ENCODE data around the gene VGF.

Gene VGF

DNA sequence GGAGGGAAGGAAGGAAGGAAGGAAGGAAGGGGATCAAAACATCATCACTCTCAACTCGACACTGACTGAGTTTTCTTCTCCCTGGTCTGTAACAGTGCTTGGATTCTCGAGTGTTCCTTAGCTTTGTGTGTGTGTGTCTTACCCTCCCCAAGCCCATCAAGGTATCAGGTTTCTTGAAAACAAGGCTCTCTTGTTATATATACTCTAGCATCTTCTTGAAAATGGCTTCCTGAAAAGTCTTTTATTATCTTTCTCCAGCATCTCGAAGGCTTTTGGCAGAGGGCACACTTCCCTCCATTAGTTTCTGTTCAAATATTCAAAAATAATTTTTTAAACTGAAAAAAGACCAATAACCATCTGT is 25.1 kb downstream of the VGF start:
- H3K9me3 ChIP-seq (ENCODE audit: insufficient read depth, low read depth, low read length), result no peaks in the 10 kb centered on the region
- no peak overlapping the region for H2BK120ac ChIP-seq (ENCODE audit: insufficient read depth, low read length, poor library complexity)
- no peak overlapping the region for H3K9ac ChIP-seq (ENCODE audit: low read length)
- no peak overlapping the region for H4K91ac ChIP-seq (ENCODE audit: low read depth, low read length)
- no CpG with 5 or more reads among the region's 3 CpGs for WGBS (ENCODE audit: extremely low coverage, insufficient coverage, insufficient read length)
- peaks cover 7 to 10% of the 10 kb centered on the region in 2 experiments for H3K4me1 ChIP-seq (ENCODE audit: control insufficient read depth in 1 of 2, insufficient read depth in 2 of 2, low read length in 2 of 2)
- no peak overlapping the region for H2AFZ ChIP-seq (ENCODE audit: insufficient read depth, low read length, poor library complexity)
- no peaks in the 10 kb centered on the region for H3K79me2 ChIP-seq (ENCODE audit: control insufficient read depth, insufficient read depth, low read length, poor library complexity)
- no peak overlapping the region for H2BK12ac ChIP-seq (ENCODE audit: low read length)
- H3K4me2 ChIP-seq (ENCODE audit: low read length), result no peak overlapping the region
- no peak overlapping the region for H3K27ac ChIP-seq (ENCODE audit: low read depth, low read length)
- DNase-seq, result peak in 1 of 2 donors; percentile 68
- H3K23ac ChIP-seq (ENCODE audit: low read length), result no peak overlapping the region
- H3K27me3 ChIP-seq (ENCODE audit: insufficient read depth, low read length), result no peaks in the 10 kb centered on the region
- H3K4ac ChIP-seq (ENCODE audit: low read depth, low read length), result no peak overlapping the region
- H3K79me1 ChIP-seq (ENCODE audit: low read length), result peaks cover 6% of the 10 kb centered on the region
- H3K18ac ChIP-seq (ENCODE audit: low read length), result no peak overlapping the region
- no peak overlapping the region for H4K12ac ChIP-seq (ENCODE audit: low read depth, low read length)
- no peak overlapping the region for H2AK5ac ChIP-seq (ENCODE audit: low read length)
- no peak overlapping the region for H3K4me3 ChIP-seq (ENCODE audit: low read depth, low read length)
- H2BK5ac ChIP-seq (ENCODE audit: low read depth, low read length, poor library complexity), result no peak overlapping the region
- H4K8ac ChIP-seq (ENCODE audit: low read depth, low read length), result no peak overlapping the region
- H3K36me3 ChIP-seq (ENCODE audit: control insufficient read depth in 1 of 2, insufficient read depth in 2 of 2, low read length in 2 of 2), result peaks cover 12 to 13% of the 10 kb centered on the region in 2 experiments
- H3K14ac ChIP-seq (ENCODE audit: low read length), result no peak overlapping the region

DNA sequence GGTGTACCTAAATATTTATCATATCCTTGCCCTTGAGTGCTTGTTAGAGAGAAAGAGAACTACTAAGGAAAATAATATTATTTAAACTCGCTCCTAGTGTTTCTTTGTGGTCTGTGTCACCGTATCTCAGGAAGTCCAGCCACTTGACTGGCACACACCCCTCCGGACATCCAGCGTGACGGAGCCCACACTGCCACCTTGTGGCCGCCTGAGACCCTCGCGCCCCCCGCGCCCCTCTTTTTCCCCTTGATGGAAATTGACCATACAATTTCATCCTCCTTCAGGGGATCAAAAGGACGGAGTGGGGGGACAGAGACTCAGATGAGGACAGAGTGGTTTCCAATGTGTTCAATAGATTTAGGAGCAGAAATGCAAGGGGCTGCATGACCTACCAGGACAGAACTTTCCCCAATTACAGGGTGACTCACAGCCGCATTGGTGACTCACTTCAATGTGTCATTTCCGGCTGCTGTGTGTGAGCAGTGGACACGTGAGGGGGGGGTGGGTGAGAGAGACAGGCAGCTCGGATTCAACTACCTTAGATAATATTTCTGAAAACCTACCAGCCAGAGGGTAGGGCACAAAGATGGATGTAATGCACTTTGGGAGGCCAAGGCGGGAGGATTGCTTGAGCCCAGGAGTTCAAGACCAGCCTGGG is 27.0 kb downstream of the VGF start:
- no peak overlapping the region for H3K4me3 ChIP-seq (ENCODE audit: low read depth, low read length)
- no peak overlapping the region for H2AFZ ChIP-seq (ENCODE audit: insufficient read depth, low read length, poor library complexity)
- H3K4me2 ChIP-seq (ENCODE audit: low read length), result peak overlapping the region; percentile 81
- no peak overlapping the region for H4K12ac ChIP-seq (ENCODE audit: low read depth, low read length)
- no peak overlapping the region for H4K8ac ChIP-seq (ENCODE audit: low read depth, low read length)
- no peak overlapping the region for H3K18ac ChIP-seq (ENCODE audit: low read length)
- H2BK5ac ChIP-seq (ENCODE audit: low read depth, low read length, poor library complexity), result peak overlapping the region; percentile 43
- H3K9me3 ChIP-seq (ENCODE audit: insufficient read depth, low read depth, low read length), result peaks cover 3% of the 10 kb centered on the region
- H2BK120ac ChIP-seq (ENCODE audit: insufficient read depth, low read length, poor library complexity), result no peak overlapping the region
- no peak overlapping the region for H3K14ac ChIP-seq (ENCODE audit: low read length)
- H2AK5ac ChIP-seq (ENCODE audit: low read length), result no peak overlapping the region
- no peak overlapping the region for H3K4ac ChIP-seq (ENCODE audit: low read depth, low read length)
- no peaks in the 10 kb centered on the region for H3K27me3 ChIP-seq (ENCODE audit: insufficient read depth, low read length)
- H2BK12ac ChIP-seq (ENCODE audit: low read length), result no peak overlapping the region
- H3K79me2 ChIP-seq (ENCODE audit: control insufficient read depth, insufficient read depth, low read length, poor library complexity), result no peaks in the 10 kb centered on the region
- no peak overlapping the region for H4K91ac ChIP-seq (ENCODE audit: low read depth, low read length)
- H3K79me1 ChIP-seq (ENCODE audit: low read length), result peaks cover 6% of the 10 kb centered on the region
- no peak overlapping the region for H3K9ac ChIP-seq (ENCODE audit: low read length)
- H3K23ac ChIP-seq (ENCODE audit: low read length), result no peak overlapping the region
- DNase-seq, result peak; percentile 98
- H3K27ac ChIP-seq (ENCODE audit: low read depth, low read length), result peak overlapping the region; percentile 61
- H3K36me3 ChIP-seq (ENCODE audit: control insufficient read depth in 1 of 2, insufficient read depth in 2 of 2, low read length in 2 of 2), result peaks cover 21 to 22% of the 10 kb centered on the region in 2 experiments
- peaks cover 7 to 10% of the 10 kb centered on the region in 2 experiments for H3K4me1 ChIP-seq (ENCODE audit: control insufficient read depth in 1 of 2, insufficient read depth in 2 of 2, low read length in 2 of 2)
- no CpG with 5 or more reads among the region's 16 CpGs for WGBS (ENCODE audit: extremely low coverage, insufficient coverage, insufficient read length)

GRCh38 chr7:101137651-101138212 is 27.6 kb downstream of the VGF start:
- Histone ChIP-seq H4K12ac (ENCODE audit: low read depth, low read length) (no peak overlapping the region), H2AFZ (ENCODE audit: insufficient read depth, low read length, poor library complexity) (no peak overlapping the region)
- no CpG with 5 or more reads among the region's 9 CpGs for WGBS (ENCODE audit: extremely low coverage, insufficient coverage, insufficient read length)

GRCh38 chr7:101134399-101134980 is 30.9 kb downstream of the VGF start:
- no peak overlapping the region for H4K12ac ChIP-seq (ENCODE audit: low read depth, low read length)
- WGBS (ENCODE audit: extremely low coverage, insufficient coverage, insufficient read length), result no CpG with 5 or more reads among the region's 6 CpGs
- peaks cover 0 to 5% of the 10 kb centered on the region in 2 experiments for H3K4me1 ChIP-seq (ENCODE audit: control insufficient read depth in 1 of 2, insufficient read depth in 2 of 2, low read length in 2 of 2)
- no peak overlapping the region for H3K9ac ChIP-seq (ENCODE audit: low read length)
- H2BK5ac ChIP-seq (ENCODE audit: low read depth, low read length, poor library complexity), result no peak overlapping the region
- no peak overlapping the region for H3K18ac ChIP-seq (ENCODE audit: low read length)
- H3K36me3 ChIP-seq (ENCODE audit: control insufficient read depth in 1 of 2, insufficient read depth in 2 of 2, low read length in 2 of 2), result peaks cover 34 to 35% of the 10 kb centered on the region in 2 experiments
- no peak overlapping the region for H2BK12ac ChIP-seq (ENCODE audit: low read length)
- no peak overlapping the region for H3K4ac ChIP-seq (ENCODE audit: low read depth, low read length)
- H4K91ac ChIP-seq (ENCODE audit: low read depth, low read length), result no peak overlapping the region
- DNase-seq, result peak; percentile 56 to 61
- no peaks in the 10 kb centered on the region for H3K27me3 ChIP-seq (ENCODE audit: insufficient read depth, low read length)
- no peak overlapping the region for H2BK120ac ChIP-seq (ENCODE audit: insufficient read depth, low read length, poor library complexity)
- H3K9me3 ChIP-seq (ENCODE audit: insufficient read depth, low read depth, low read length), result peaks cover 3% of the 10 kb centered on the region
- peaks cover 2% of the 10 kb centered on the region for H3K79me1 ChIP-seq (ENCODE audit: low read length)
- no peak overlapping the region for H3K14ac ChIP-seq (ENCODE audit: low read length)
- no peak overlapping the region for H2AFZ ChIP-seq (ENCODE audit: insufficient read depth, low read length, poor library complexity)
- H3K4me3 ChIP-seq (ENCODE audit: low read depth, low read length), result no peak overlapping the region
- H2AK5ac ChIP-seq (ENCODE audit: low read length), result no peak overlapping the region
- H3K4me2 ChIP-seq (ENCODE audit: low read length), result no peak overlapping the region
- no peak overlapping the region for H3K27ac ChIP-seq (ENCODE audit: low read depth, low read length)
- H3K23ac ChIP-seq (ENCODE audit: low read length), result no peak overlapping the region
- H4K8ac ChIP-seq (ENCODE audit: low read depth, low read length), result no peak overlapping the region
- no peaks in the 10 kb centered on the region for H3K79me2 ChIP-seq (ENCODE audit: control insufficient read depth, insufficient read depth, low read length, poor library complexity)

More at GRCh38 chr7:101137651-101138212, 27.6 kb downstream of the VGF start:
- Histone ChIP-seq H3K18ac (ENCODE audit: low read length) (peak overlapping the region; percentile 62), H3K4me2 (ENCODE audit: low read length) (peak overlapping the region; percentile 81), H3K4me3 (ENCODE audit: low read depth, low read length) (no peak overlapping the region), H3K27ac (ENCODE audit: low read depth, low read length) (no peak overlapping the region), H2BK5ac (ENCODE audit: low read depth, low read length, poor library complexity) (peak overlapping the region; percentile 43), H2AK5ac (ENCODE audit: low read length) (peak overlapping the region; percentile 97), H3K9me3 (ENCODE audit: insufficient read depth, low read depth, low read length) (peaks cover 3% of the 10 kb centered on the region), H4K91ac (ENCODE audit: low read depth, low read length) (peak overlapping the region; percentile 58), H3K14ac (ENCODE audit: low read length) (no peak overlapping the region), H3K9ac (ENCODE audit: low read length) (no peak overlapping the region), H4K8ac (ENCODE audit: low read depth, low read length) (peak overlapping the region; percentile 62), H3K4me1 (ENCODE audit: control insufficient read depth in 1 of 2, insufficient read depth in 2 of 2, low read length in 2 of 2) (peaks cover 7 to 10% of the 10 kb centered on the region in 2 experiments), H3K36me3 (ENCODE audit: control insufficient read depth in 1 of 2, insufficient read depth in 2 of 2, low read length in 2 of 2) (peaks cover 21 to 25% of the 10 kb centered on the region in 2 experiments), H3K79me1 (ENCODE audit: low read length) (peaks cover 6% of the 10 kb centered on the region), H3K4ac (ENCODE audit: low read depth, low read length) (no peak overlapping the region), H3K27me3 (ENCODE audit: insufficient read depth, low read length) (no peaks in the 10 kb centered on the region), H3K79me2 (ENCODE audit: control insufficient read depth, insufficient read depth, low read length, poor library complexity) (no peaks in the 10 kb centered on the region), H2BK120ac (ENCODE audit: insufficient read depth, low read length, poor library complexity) (peak overlapping the region; percentile 74), H2BK12ac (ENCODE audit: low read length) (peak overlapping the region; percentile 90), H3K23ac (ENCODE audit: low read length) (no peak overlapping the region)
- peak; percentile 66 to 69 for DNase-seq

All from trophoblast cell (in vitro differentiated cells and primary cell).